GM12878 (cell line): ENCODE results near the gene IKBKG. TPM values are rescaled to one million over a fixed set of nuclear protein-coding genes. Genes with fewer than 3 reads are reported as not detected.

Experiments used
- ATAC-seq: fragments of 200-7000 bp; cut with Tn5 transposase; 3 replicates; pipeline ENCODE4 v1.9.1; 2020; ENCODE audit warnings: mild to moderate bottlenecking, moderate library complexity
- BruUV-seq: library from RNA; stranded (reverse); fragments of 400-500 nt; replicated peaks from 2 replicates; lab custom pipeline; 2021; lab: Mats Ljungman, UMichigan
- CTCF ChIA-PET: fragments of 300-600 bp; sonication (Branson Sonifier 250); formaldehyde crosslinking; extraction: SDS; loops from one replicate; lab custom pipeline; 2021; ENCODE audit warnings: inconsistent platforms; lab: Yijun Ruan, JAX
- POLR2A ChIA-PET: fragments of 350-600 bp; formaldehyde crosslinking; extraction: SDS; loops from one replicate; lab custom pipeline; 2021; ENCODE audit warnings: inconsistent platforms; lab: Charles Lee
- RAD21 ChIA-PET: fragments of 300-600 bp; sonication (Branson Sonifier 250); formaldehyde crosslinking; loops from one replicate; lab custom pipeline; 2023; ENCODE audit warnings: antibody characterized with exemption; ENCODE audit not compliant: unreplicated experiment; lab: Charles Lee
- SMC1A ChIA-PET: fragments of 300-600 bp; sonication (Branson Sonifier 250); formaldehyde crosslinking; loops from one replicate; lab custom pipeline; 2023; ENCODE audit not compliant: unreplicated experiment, uncharacterized antibody; lab: Charles Lee
- DNase-seq: peaks from one replicate; pipeline ENCODE4 v3.0.0-alpha.2; 2011; ENCODE audit warnings: low read depth, low spot score
- FAIRE-seq: peaks from 3 replicates; lab custom pipeline; 2011; peaks lifted over from hg19 to GRCh38; lab: Jason Lieb, UNC
- H2AFZ ChIP-seq: 2 replicates; pipeline ENCODE4 v1.6.0; 2011; ENCODE audit warnings: low read depth, low read length, control low read depth; ENCODE audit not compliant: control insufficient read depth
- H3K27ac ChIP-seq: 2 replicates; pipeline ENCODE4 v1.5.1; 2011; ENCODE audit warnings: control low read depth; ENCODE audit not compliant: control insufficient read depth, insufficient read depth
- H3K27me3 ChIP-seq, 2 experiments: replicated peaks in 1 of 2; 2 replicates each; pipeline versions ENCODE4 v1.6.0 to v1.6.1; 2011; ENCODE audit warnings: low read length in 1 of 2; ENCODE audit not compliant: control insufficient read depth in 2 of 2, insufficient read depth in 2 of 2
- H3K36me3 ChIP-seq, 2 experiments: 2 replicates each; pipeline ENCODE4 v1.5.1; 2011; ENCODE audit warnings: low read length in 1 of 2; ENCODE audit not compliant: control insufficient read depth in 2 of 2, insufficient read depth in 2 of 2
- H3K4me1 ChIP-seq: 2 replicates; pipeline ENCODE4 v1.6.1; 2011; ENCODE audit warnings: mild to moderate bottlenecking, low read length, moderate library complexity, mixed read lengths; ENCODE audit not compliant: control insufficient read depth, insufficient read depth
- H3K4me2 ChIP-seq: 2 replicates; pipeline ENCODE4 v1.6.0; 2011; ENCODE audit warnings: control low read depth; ENCODE audit not compliant: control insufficient read depth, insufficient read depth
- H3K4me3 ChIP-seq: fragments of 200-600 bp; sonication (generic); 2 replicates; pipeline ENCODE4 v1.5.1; 2016
- H3K79me2 ChIP-seq: 2 replicates; pipeline ENCODE4 v1.6.0; 2011; ENCODE audit warnings: low read length; ENCODE audit not compliant: control insufficient read depth, insufficient read depth
- H3K9ac ChIP-seq: 2 replicates; pipeline ENCODE4 v1.8.0; 2011; ENCODE audit warnings: low read length, control low read depth, mixed read lengths; ENCODE audit not compliant: control insufficient read depth, insufficient read depth
- H3K9me3 ChIP-seq: replicated peaks from 3 replicates; pipeline ENCODE4 v1.5.1; 2011; ENCODE audit warnings: mild to moderate bottlenecking, low read length; ENCODE audit not compliant: control insufficient read depth, insufficient read depth
- H4K20me1 ChIP-seq: 2 replicates; pipeline ENCODE4 v1.6.0; 2011; ENCODE audit not compliant: control insufficient read depth, insufficient read depth
- BMI1 ChIP-seq: fragments of 450-650 bp; IDR thresholded peaks from 2 replicates; pipeline ENCODE4 v1.6.1; 2016; ENCODE audit warnings: mild to moderate bottlenecking, moderate library complexity, borderline replicate concordance
- CBX5 ChIP-seq: sonication (generic); IDR thresholded peaks from 2 replicates; pipeline ENCODE4 v1.6.1; 2016; ENCODE audit warnings: low read depth, moderate library complexity, mild to moderate bottlenecking, inconsistent platforms
- IKZF2 ChIP-seq, 2 experiments: fragments of 450-650 bp; IDR thresholded peaks; 2 replicates each; pipeline ENCODE4 v1.6.1; 2017; ENCODE audit warnings: mild to moderate bottlenecking in 2 of 2, moderate library complexity in 2 of 2
- IRF5 ChIP-seq: fragments of 450-650 bp; IDR thresholded peaks from 2 replicates; pipeline ENCODE4 v1.6.1; 2017; ENCODE audit warnings: borderline replicate concordance
- MTA2 ChIP-seq: fragments of 450-650 bp; IDR thresholded peaks from 2 replicates; pipeline ENCODE4 v1.6.1; 2016; ENCODE audit warnings: low read depth, mild to moderate bottlenecking, moderate library complexity
- NFXL1 ChIP-seq: fragments of 450-650 bp; IDR thresholded peaks from 2 replicates; pipeline ENCODE4 v1.6.1; 2017; ENCODE audit warnings: antibody characterized with exemption, mild to moderate bottlenecking, borderline replicate concordance
- RELB ChIP-seq: fragments of 450-650 bp; IDR thresholded peaks from 2 replicates; pipeline ENCODE4 v1.6.1; 2017; ENCODE audit warnings: low read depth, mild to moderate bottlenecking, moderate library complexity
- SKIL ChIP-seq: fragments of 450-650 bp; IDR thresholded peaks from 2 replicates; pipeline ENCODE4 v1.6.1; 2017; ENCODE audit warnings: mild to moderate bottlenecking, low read depth, inconsistent platforms; ENCODE audit not compliant: poor library complexity, severe bottlenecking
- SMAD1 ChIP-seq: fragments of 450-650 bp; IDR thresholded peaks from 2 replicates; pipeline ENCODE4 v1.6.1; 2018; ENCODE audit warnings: mild to moderate bottlenecking, low read depth; ENCODE audit not compliant: partially characterized antibody
- STAT3 ChIP-seq: IDR thresholded peaks from 2 replicates; pipeline ENCODE4 v1.6.1; 2011; ENCODE audit warnings: low read depth, low read length, improper control_type of control experiment
- SUPT20H ChIP-seq: IDR thresholded peaks from 2 replicates; pipeline ENCODE4 v1.6.1; 2011; ENCODE audit warnings: low read depth, mild to moderate bottlenecking, low read length, moderate library complexity, borderline replicate concordance; ENCODE audit not compliant: control insufficient read depth
- TBL1XR1 ChIP-seq: IDR thresholded peaks from 2 replicates; pipeline ENCODE4 v1.6.1; 2012; ENCODE audit warnings: low read depth, low read length, improper control_type of control experiment
- TCF3 ChIP-seq: IDR thresholded peaks from 2 replicates; pipeline ENCODE4 v1.6.1; 2012; ENCODE audit warnings: low read depth, mild to moderate bottlenecking, low read length, borderline replicate concordance; ENCODE audit not compliant: insufficient read depth
- WRNIP1 ChIP-seq: IDR thresholded peaks from 2 replicates; pipeline ENCODE4 v1.6.1; 2011; ENCODE audit warnings: low read depth, low read length, improper control_type of control experiment, borderline replicate concordance
- ZNF217 ChIP-seq: fragments of 450-650 bp; IDR thresholded peaks from 2 replicates; pipeline ENCODE4 v1.6.1; 2017; ENCODE audit warnings: antibody characterized with exemption, mild to moderate bottlenecking
- ZNF24 ChIP-seq: fragments of 450-650 bp; IDR thresholded peaks from 2 replicates; pipeline ENCODE4 v1.6.1; 2017; ENCODE audit warnings: antibody characterized with exemption, mild to moderate bottlenecking
- WGBS: methylation state at CpG from one replicate; pipeline ENCODE4 v1.1.6; 2016; ENCODE audit warnings: low lambda C conversion rate; ENCODE audit not compliant: insufficient replicate concordance, insufficient coverage; ENCODE audit errors: missing lambda C conversion rate; 5-methylcytosine and 5-hydroxymethylcytosine counted together
- in situ Hi-C: fragments of 300-500 bp; cut with MboI; formaldehyde crosslinking; loops from 9 replicates; pipeline ENCODE4 v1.14.3; 2018; ENCODE audit warnings: mixed read lengths
- intact Hi-C: fragments of 100-400 bp; cut with micrococcal nuclease; formaldehyde crosslinking; loops from one replicate; pipeline ENCODE4 v1.14.2; 2022; ENCODE audit not compliant: unreplicated experiment
- polyA plus RNA-seq, 11 experiments: library from polyadenylated mRNA; depleted of rRNA in 4 of 11; unstranded in 6 of 11; stranded (reverse) in 5 of 11; fragments of >200 nt; fragmentation: Nextera tagmentation in 4 of 11; fragmentation: Illumina TruSeq in 1 of 11; extraction: Ambion mirVana in 4 of 11; extraction: Trizol in 1 of 11; gene quantifications; 1 replicate in 1 of 11; 2 replicates in 10 of 11; pipeline versions ENCODE4 v1.2.1 to v1.2.3, GENCODE V29; 2011 to 2016; ENCODE audit warnings: inconsistent platforms in 2 of 11, missing spikeins in 2 of 11, low read depth in 1 of 11
- total RNA-seq, 4 experiments: library from RNA; depleted of rRNA in 3 of 4; stranded (reverse); fragments of >200 nt in 3 of 4; fragmentation: Illumina TruSeq in 1 of 4; extraction: Trizol in 1 of 4; gene quantifications; 2 replicates each; pipeline versions ENCODE4 v1.2.1 to v1.2.3, GENCODE V29; 2013 to 2021

Gene IKBKG
- total and polyA plus RNA-seq, 10 of the 15 experiments (the other 5 are each of a cell fraction or from before 2014, with no cell fraction given): 0.35 to 30.7 (median 16.7) TPM

- no peak for TF ChIP-seq TBL1XR1
- no peak for TF ChIP-seq STAT3
- no peak for TF ChIP-seq IKZF2 (IDR thresholded peaks at IDR 0.05)
- TF ChIP-seq WRNIP1: no peak
- no peak for TF ChIP-seq SKIL
- no peak for TF ChIP-seq ZNF217
- no peak for TF ChIP-seq SMAD1
- TF ChIP-seq SUPT20H: no peak
- no peak for TF ChIP-seq NFXL1
These were observed 44.4 kb upstream of the IKBKG start (continued) for GRCh38 chrX:154502989-154503388.

- TF ChIP-seq RELB (no peak), BMI1 (no peak), CBX5 (no peak), TCF3 (no peak), IRF5 (no peak), ZNF24 (no peak), MTA2 (no peak)
- Histone ChIP-seq H3K79me2 (no peaks in the 10 kb centered on the region), H3K9me3 (no peaks in the 10 kb centered on the region; the same call in 2 of the 3 replicates), H3K4me3 (no peak overlapping the region), H3K27ac (no peak overlapping the region), H2AFZ (no peak overlapping the region), H3K36me3 (no peaks in the 10 kb centered on the region), H3K4me1 (no peaks in the 10 kb centered on the region), H3K27me3 (no peaks in the 10 kb centered on the region), H3K4me2 (no peak overlapping the region), H3K9ac (no peak overlapping the region), H4K20me1 (no peaks in the 10 kb centered on the region)
- FAIRE-seq: no peak
- no TSS peak for BruUV-seq
- CTCF ChIA-PET: no interaction called here
- in situ Hi-C loops: no loop called here
- POLR2A ChIA-PET: no interaction called here
- DNase-seq: no peak
- 83% methylated on average over 12 of the region's 12 CpGs for WGBS
- RAD21 ChIA-PET: no interaction called here
- no peak for ATAC-seq
- SMC1A ChIA-PET: no interaction called here
- intact Hi-C loops: no loop called here
These were observed 41.7 kb upstream of the IKBKG start for GRCh38 chrX:154505734-154506133.
